ENCODE results near the gene CMPK2. TPM values are rescaled to one million over a fixed set of nuclear protein-coding genes. Genes with fewer than 3 reads are reported as not detected.

CMPK2 gene
- total and polyA plus RNA-seq, 10 of the 15 experiments (the other 5 are each of a cell fraction or from before 2014, with no cell fraction given) = 0.50 to 5.6 (median 3.2) TPM

DNA sequence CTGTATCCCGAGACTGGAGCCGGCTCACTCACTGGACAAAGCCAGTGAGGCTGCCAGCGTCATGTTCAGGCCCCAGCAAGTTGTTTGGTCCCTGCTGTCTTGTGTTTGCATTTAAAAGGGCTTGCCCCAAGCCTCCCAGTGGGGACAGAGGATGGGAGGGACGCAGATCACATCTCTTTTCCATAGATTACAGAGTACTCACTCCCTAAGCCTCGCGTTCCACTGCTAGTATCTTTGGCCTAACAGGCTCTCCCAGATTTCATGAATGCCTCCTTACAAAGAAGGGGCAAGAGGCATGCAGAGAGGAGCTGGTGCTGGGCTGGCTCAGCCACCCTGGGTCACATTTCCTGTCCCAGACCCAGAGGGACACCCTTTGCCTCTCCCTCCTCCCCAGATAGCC lies 59.1 kb downstream of the CMPK2 start:
- ChIA-PET SMC1A (ENCODE audit: uncharacterized antibody, unreplicated experiment) (no interaction called here), RAD21 (ENCODE audit: unreplicated experiment) (no interaction called here), POLR2A (no interaction called here), CTCF (no interaction called here)
- FAIRE-seq (no peak), ATAC-seq (no peak), DNase-seq (ENCODE audit: low read depth, low spot score) (no peak)
- Histone ChIP-seq H3K9me3 (replicated peaks; ENCODE audit: control insufficient read depth, insufficient read depth, low read length) (no peaks in the 10 kb centered on the region), H3K4me2 (ENCODE audit: control insufficient read depth, insufficient read depth) (no peak overlapping the region), H4K20me1 (ENCODE audit: control insufficient read depth, insufficient read depth) (no peaks in the 10 kb centered on the region), H2AFZ (ENCODE audit: control insufficient read depth, low read depth, low read length) (no peak overlapping the region), H3K27me3 (replicated peaks in 1 of 2; ENCODE audit: control insufficient read depth in 2 of 2, insufficient read depth in 2 of 2, low read length in 1 of 2) (peaks cover 0 to 2% of the 10 kb centered on the region in 2 experiments; a peak in 1 of 4 replicates), H3K9ac (ENCODE audit: control insufficient read depth, insufficient read depth, low read length) (no peak overlapping the region), H3K79me2 (ENCODE audit: control insufficient read depth, insufficient read depth, low read length) (no peaks in the 10 kb centered on the region), H3K36me3 (ENCODE audit: control insufficient read depth in 2 of 2, insufficient read depth in 2 of 2, low read length in 1 of 2) (no peaks in the 10 kb centered on the region), H3K4me1 (ENCODE audit: control insufficient read depth, insufficient read depth, low read length) (no peaks in the 10 kb centered on the region), H3K27ac (ENCODE audit: control insufficient read depth, insufficient read depth) (no peak overlapping the region), H3K4me3 (no peak overlapping the region)
- intact Hi-C loops (cut with micrococcal nuclease; ENCODE audit: unreplicated experiment) (no loop called here), in situ Hi-C loops (cut with MboI) (no loop called here)
- whole genome bisulfite sequencing (ENCODE audit: insufficient coverage, insufficient replicate concordance, low lambda C conversion rate, missing lambda C conversion rate) = 29% methylated on average over 6 of the region's 6 CpGs
- no TSS peak for BruUV-seq (replicated peaks)
- TF ChIP-seq RAD51 (IDR thresholded peaks at IDR 0.05) = no peak
- TF ChIP-seq E2F4 (IDR thresholded peaks at IDR 0.05; ENCODE audit: low read depth, low read length) = no peak
- no peak for TF ChIP-seq NFYA (IDR thresholded peaks at IDR 0.05; ENCODE audit: borderline replicate concordance, low read depth, low read length)
- TF ChIP-seq ZNF384 (IDR thresholded peaks at IDR 0.05; ENCODE audit: borderline replicate concordance, low read depth, low read length) = no peak
- TF ChIP-seq, protein P1, sequence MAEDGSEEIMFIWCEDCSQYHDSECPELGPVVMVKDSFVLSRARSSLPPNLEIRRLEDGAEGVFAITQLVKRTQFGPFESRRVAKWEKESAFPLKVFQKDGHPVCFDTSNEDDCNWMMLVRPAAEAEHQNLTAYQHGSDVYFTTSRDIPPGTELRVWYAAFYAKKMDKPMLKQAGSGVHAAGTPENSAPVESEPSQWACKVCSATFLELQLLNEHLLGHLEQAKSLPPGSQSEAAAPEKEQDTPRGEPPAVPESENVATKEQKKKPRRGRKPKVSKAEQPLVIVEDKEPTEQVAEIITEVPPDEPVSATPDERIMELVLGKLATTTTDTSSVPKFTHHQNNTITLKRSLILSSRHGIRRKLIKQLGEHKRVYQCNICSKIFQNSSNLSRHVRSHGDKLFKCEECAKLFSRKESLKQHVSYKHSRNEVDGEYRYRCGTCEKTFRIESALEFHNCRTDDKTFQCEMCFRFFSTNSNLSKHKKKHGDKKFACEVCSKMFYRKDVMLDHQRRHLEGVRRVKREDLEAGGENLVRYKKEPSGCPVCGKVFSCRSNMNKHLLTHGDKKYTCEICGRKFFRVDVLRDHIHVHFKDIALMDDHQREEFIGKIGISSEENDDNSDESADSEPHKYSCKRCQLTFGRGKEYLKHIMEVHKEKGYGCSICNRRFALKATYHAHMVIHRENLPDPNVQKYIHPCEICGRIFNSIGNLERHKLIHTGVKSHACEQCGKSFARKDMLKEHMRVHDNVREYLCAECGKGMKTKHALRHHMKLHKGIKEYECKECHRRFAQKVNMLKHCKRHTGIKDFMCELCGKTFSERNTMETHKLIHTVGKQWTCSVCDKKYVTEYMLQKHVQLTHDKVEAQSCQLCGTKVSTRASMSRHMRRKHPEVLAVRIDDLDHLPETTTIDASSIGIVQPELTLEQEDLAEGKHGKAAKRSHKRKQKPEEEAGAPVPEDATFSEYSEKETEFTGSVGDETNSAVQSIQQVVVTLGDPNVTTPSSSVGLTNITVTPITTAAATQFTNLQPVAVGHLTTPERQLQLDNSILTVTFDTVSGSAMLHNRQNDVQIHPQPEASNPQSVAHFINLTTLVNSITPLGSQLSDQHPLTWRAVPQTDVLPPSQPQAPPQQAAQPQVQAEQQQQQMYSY (CRISPR knock-in tag; IDR thresholded peaks at IDR 0.05) = no peak
- TF ChIP-seq HCFC1 (IDR thresholded peaks at IDR 0.05; ENCODE audit: low read length) = no peak
- TF ChIP-seq MEF2A (IDR thresholded peaks at IDR 0.05; ENCODE audit: insufficient read depth, low read depth, low read length) = no peak
- TF ChIP-seq, protein P2, sequence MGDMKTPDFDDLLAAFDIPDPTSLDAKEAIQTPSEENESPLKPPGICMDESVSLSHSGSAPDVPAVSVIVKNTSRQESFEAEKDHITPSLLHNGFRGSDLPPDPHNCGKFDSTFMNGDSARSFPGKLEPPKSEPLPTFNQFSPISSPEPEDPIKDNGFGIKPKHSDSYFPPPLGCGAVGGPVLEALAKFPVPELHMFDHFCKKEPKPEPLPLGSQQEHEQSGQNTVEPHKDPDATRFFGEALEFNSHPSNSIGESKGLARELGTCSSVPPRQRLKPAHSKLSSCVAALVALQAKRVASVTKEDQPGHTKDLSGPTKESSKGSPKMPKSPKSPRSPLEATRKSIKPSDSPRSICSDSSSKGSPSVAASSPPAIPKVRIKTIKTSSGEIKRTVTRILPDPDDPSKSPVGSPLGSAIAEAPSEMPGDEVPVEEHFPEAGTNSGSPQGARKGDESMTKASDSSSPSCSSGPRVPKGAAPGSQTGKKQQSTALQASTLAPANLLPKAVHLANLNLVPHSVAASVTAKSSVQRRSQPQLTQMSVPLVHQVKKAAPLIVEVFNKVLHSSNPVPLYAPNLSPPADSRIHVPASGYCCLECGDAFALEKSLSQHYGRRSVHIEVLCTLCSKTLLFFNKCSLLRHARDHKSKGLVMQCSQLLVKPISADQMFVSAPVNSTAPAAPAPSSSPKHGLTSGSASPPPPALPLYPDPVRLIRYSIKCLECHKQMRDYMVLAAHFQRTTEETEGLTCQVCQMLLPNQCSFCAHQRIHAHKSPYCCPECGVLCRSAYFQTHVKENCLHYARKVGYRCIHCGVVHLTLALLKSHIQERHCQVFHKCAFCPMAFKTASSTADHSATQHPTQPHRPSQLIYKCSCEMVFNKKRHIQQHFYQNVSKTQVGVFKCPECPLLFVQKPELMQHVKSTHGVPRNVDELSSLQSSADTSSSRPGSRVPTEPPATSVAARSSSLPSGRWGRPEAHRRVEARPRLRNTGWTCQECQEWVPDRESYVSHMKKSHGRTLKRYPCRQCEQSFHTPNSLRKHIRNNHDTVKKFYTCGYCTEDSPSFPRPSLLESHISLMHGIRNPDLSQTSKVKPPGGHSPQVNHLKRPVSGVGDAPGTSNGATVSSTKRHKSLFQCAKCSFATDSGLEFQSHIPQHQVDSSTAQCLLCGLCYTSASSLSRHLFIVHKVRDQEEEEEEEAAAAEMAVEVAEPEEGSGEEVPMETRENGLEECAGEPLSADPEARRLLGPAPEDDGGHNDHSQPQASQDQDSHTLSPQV (IDR thresholded peaks at IDR 0.05) = no peak
- TF ChIP-seq, protein P3, sequence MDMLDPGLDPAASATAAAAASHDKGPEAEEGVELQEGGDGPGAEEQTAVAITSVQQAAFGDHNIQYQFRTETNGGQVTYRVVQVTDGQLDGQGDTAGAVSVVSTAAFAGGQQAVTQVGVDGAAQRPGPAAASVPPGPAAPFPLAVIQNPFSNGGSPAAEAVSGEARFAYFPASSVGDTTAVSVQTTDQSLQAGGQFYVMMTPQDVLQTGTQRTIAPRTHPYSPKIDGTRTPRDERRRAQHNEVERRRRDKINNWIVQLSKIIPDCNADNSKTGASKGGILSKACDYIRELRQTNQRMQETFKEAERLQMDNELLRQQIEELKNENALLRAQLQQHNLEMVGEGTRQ (IDR thresholded peaks at IDR 0.05; ENCODE audit: borderline replicate concordance, low read depth, low read length) = no peak
- no peak for TF ChIP-seq RELA (IDR thresholded peaks at IDR 0.05; ENCODE audit: borderline replicate concordance, partially characterized antibody)
- TF ChIP-seq PAX5 (IDR thresholded peaks at IDR 0.05; ENCODE audit: borderline replicate concordance, low read depth, low read length) = no peak
- no peak for TF ChIP-seq MTA2 (IDR thresholded peaks at IDR 0.05; ENCODE audit: low read depth)
- no peak for TF ChIP-seq BMI1 (IDR thresholded peaks at IDR 0.05; ENCODE audit: borderline replicate concordance)
- TF ChIP-seq BACH1 (IDR thresholded peaks at IDR 0.05; ENCODE audit: borderline replicate concordance) = no peak
- no peak for TF ChIP-seq IRF4 (IDR thresholded peaks at IDR 0.05; ENCODE audit: low read depth, low read length)
- TF ChIP-seq ETV6 (conservative IDR thresholded peaks at IDR 0.05 in 1 of 2, IDR thresholded peaks at IDR 0.05 in 1 of 2; ENCODE audit: borderline replicate concordance in 1 of 2, low read depth in 1 of 2) = no peak

All from GM12878 (cell line).